Muscle layer of duodenum (tissue), 2 donors: Measurements from ENCODE around the gene NFE2.
"Not testable (repeated sequence)": the region's sequence is repeated elsewhere in the genome, so short reads cannot be mapped to it uniquely, and the experiment has no call there.

ENCODE experiments used
- H3K27ac ChIP-seq: one replicate; pipeline ENCODE4 v1.7.0; 2013; ENCODE audit warnings: mild to moderate bottlenecking, low read length
- H3K27me3 ChIP-seq: one replicate; pipeline ENCODE4 v1.7.0; 2013; ENCODE audit warnings: low read depth, mild to moderate bottlenecking, control low read depth, low read length
- H3K36me3 ChIP-seq, 2 donors: one replicate each; pipeline ENCODE4 v1.7.0; 2013; ENCODE audit warnings: low read length in 2 of 2, control low read depth in 1 of 2, mild to moderate bottlenecking in 1 of 2; ENCODE audit not compliant: insufficient read depth in 2 of 2, control insufficient read depth in 1 of 2
- H3K4me1 ChIP-seq, 2 donors: one replicate each; pipeline ENCODE4 v1.7.0; 2013; ENCODE audit warnings: low read length in 2 of 2, mild to moderate bottlenecking in 2 of 2, control low read depth in 1 of 2, moderate library complexity in 1 of 2; ENCODE audit not compliant: insufficient read depth in 2 of 2, control insufficient read depth in 1 of 2
- H3K4me3 ChIP-seq, 2 donors: one replicate each; pipeline ENCODE4 v1.7.0; 2013; ENCODE audit warnings: low read length in 2 of 2, low read depth in 1 of 2, mild to moderate bottlenecking in 1 of 2
- H3K9me3 ChIP-seq, 2 donors: one replicate each; pipeline ENCODE4 v1.7.0; 2013; ENCODE audit warnings: low read length in 2 of 2, control low read depth in 1 of 2, mild to moderate bottlenecking in 1 of 2; ENCODE audit not compliant: control insufficient read depth in 1 of 2
- donor health status: healthy.

The NFE2 gene

GRCh38 chr12:54330442-54330841, 29.6 kb upstream of the NFE2 start:
- Histone ChIP-seq H3K27ac (no peak overlapping the region), H3K27me3 (no peaks in the 10 kb centered on the region), H3K4me3 (no peak overlapping the region), H3K4me1 (peaks cover 18 to 54% of the 10 kb centered on the region in 2 donors), H3K9me3 (no peaks in the 10 kb centered on the region), H3K36me3 (peaks cover 6 to 8% of the 10 kb centered on the region in 2 donors)

GRCh38 chr12:54329759-54330158, 28.9 kb upstream of the NFE2 start:
- Histone ChIP-seq H3K9me3 (no peaks in the 10 kb centered on the region), H3K27me3 (no peaks in the 10 kb centered on the region), H3K4me1 (peaks cover 18 to 54% of the 10 kb centered on the region in 2 donors), H3K36me3 (peaks cover 6 to 8% of the 10 kb centered on the region in 2 donors), H3K4me3 (no peak overlapping the region), H3K27ac (no peak overlapping the region)

- Histone ChIP-seq H3K4me1 (peaks cover 18 to 58% of the 10 kb centered on the region in 2 donors), H3K27ac (no peak overlapping the region), H3K36me3 (peaks cover 6 to 8% of the 10 kb centered on the region in 2 donors)
Measured at GRCh38 chr12:54328595-54329337, 28.0 kb upstream of the NFE2 start.

GRCh38 chr12:54325442-54326109, 24.8 kb upstream of the NFE2 start:
- not testable (repeated sequence) for H3K27me3 ChIP-seq, H3K36me3 ChIP-seq, H3K9me3 ChIP-seq
- H3K27ac ChIP-seq: peak overlapping the region; percentile 97
- peaks cover 13 to 42% of the 10 kb centered on the region in 2 donors for H3K4me1 ChIP-seq
- H3K4me3 ChIP-seq: peak overlapping the region; percentile 89 to 94

More at GRCh38 chr12:54328595-54329337, 28.0 kb upstream of the NFE2 start:
- H3K9me3 ChIP-seq: no peaks in the 10 kb centered on the region
- H3K27me3 ChIP-seq: no peaks in the 10 kb centered on the region
- no peak overlapping the region for H3K4me3 ChIP-seq

GRCh38 chr12:54324617-54325441, 24.0 kb upstream of the NFE2 start, which contains the start of gene COPZ1:
TSS of gene COPZ1 (plus strand) at chr12:54325131. CDS start at chr12:54325164, 33 bp downstream.
- H3K36me3 ChIP-seq: peaks cover 6 to 8% of the 10 kb centered on the region in 2 donors
- peak within 1 kb of the TSS; percentile 89 to 94 for H3K4me3 ChIP-seq
- H3K27ac ChIP-seq: peak within 1 kb of the TSS; percentile 97
- no peaks in the 10 kb centered on the region for H3K9me3 ChIP-seq
- H3K27me3 ChIP-seq: no peaks in the 10 kb centered on the region
- peaks cover 10 to 35% of the 10 kb centered on the region in 2 donors for H3K4me1 ChIP-seq

- Histone ChIP-seq H3K9me3 (no peaks in the 10 kb centered on the region), H3K27me3 (no peaks in the 10 kb centered on the region), H3K36me3 (no peaks in the 10 kb centered on the region), H3K4me3 (no peak overlapping the region), H3K27ac (no peak overlapping the region), H3K4me1 (peaks cover 2 to 12% of the 10 kb centered on the region in 2 donors)
Measured at GRCh38 chr12:54321363-54321762, 20.5 kb upstream of the NFE2 start.

GRCh38 chr12:54312309-54312708, 11.5 kb upstream of the NFE2 start:
- H3K4me3 ChIP-seq, H3K4me1 ChIP-seq, H3K27me3 ChIP-seq, H3K9me3 ChIP-seq, H3K36me3 ChIP-seq, H3K27ac ChIP-seq: not testable (repeated sequence)

GRCh38 chr12:54311051-54311450, 10.2 kb upstream of the NFE2 start:
- Histone ChIP-seq H3K27ac (no peak overlapping the region), H3K36me3 (no peaks in the 10 kb centered on the region), H3K4me1 (no peaks in the 10 kb centered on the region), H3K4me3 (no peak overlapping the region), H3K27me3 (no peaks in the 10 kb centered on the region), H3K9me3 (no peaks in the 10 kb centered on the region)

- no peaks in the 10 kb centered on the region for H3K9me3 ChIP-seq
- no peaks in the 10 kb centered on the region for H3K36me3 ChIP-seq
- no peak overlapping the region for H3K4me3 ChIP-seq
- H3K27me3 ChIP-seq: no peaks in the 10 kb centered on the region
- no peaks in the 10 kb centered on the region for H3K4me1 ChIP-seq
- no peak overlapping the region for H3K27ac ChIP-seq
Measured at GRCh38 chr12:54306925-54307741, 6.3 kb upstream of the NFE2 start.

GRCh38 chr12:54304187-54304810, 3.5 kb upstream of the NFE2 start:
- Histone ChIP-seq H3K27ac (no peak overlapping the region), H3K4me3 (no peak overlapping the region), H3K9me3 (no peaks in the 10 kb centered on the region)

More at GRCh38 chr12:54304187-54304810, 3.5 kb upstream of the NFE2 start:
- no peaks in the 10 kb centered on the region for H3K36me3 ChIP-seq
- H3K27me3 ChIP-seq: peaks cover 7% of the 10 kb centered on the region
- H3K4me1 ChIP-seq: peaks cover 0 to 6% of the 10 kb centered on the region in 2 donors
